Fibroblast of gingiva (primary cell): Measurements from ENCODE around the gene RBM25.
"Not testable (repeated sequence)": the region's sequence is repeated elsewhere in the genome, so short reads cannot be mapped to it uniquely, and the experiment has no call there.

Experiments
- DNase-seq: peaks from one replicate; pipeline ENCODE4 v3.0.0-alpha.2; 2011; ENCODE audit warnings: low read depth

The RBM25 gene

GRCh38 chr14:73169855-73170254 is 111.5 kb downstream of the RBM25 start:
- DNase-seq = not testable (repeated sequence)

- DNase-seq = no peak
These were observed 112.4 kb downstream of the RBM25 start for GRCh38 chr14:73170686-73171085.

GRCh38 chr14:73172500-73172899 is 114.2 kb downstream of the RBM25 start:
- DNase-seq = no peak

GRCh38 chr14:73173092-73173735 is 114.9 kb downstream of the RBM25 start:
- peak; percentile 48 for DNase-seq
